Fibroblast of the aortic adventitia (primary cell): ENCODE measurements around the gene MYBPH. TPM values are rescaled to one million over a fixed set of nuclear protein-coding genes. Genes with fewer than 3 reads are reported as not detected.

Experiments
- DNase-seq: peaks from one replicate; pipeline ENCODE4 v3.0.0-alpha.2; 2010; ENCODE audit warnings: low read depth
- H3K4me3 ChIP-seq: 2 replicates; pipeline ENCODE4 v1.5.1; 2011; ENCODE audit warnings: low read depth, mild to moderate bottlenecking, control low read depth, low read length, moderate library complexity
- CTCF ChIP-seq: IDR thresholded peaks from 2 replicates; pipeline ENCODE4 v1.5.1; 2011; ENCODE audit warnings: mild to moderate bottlenecking, low read length, control low read depth, inconsistent platforms; ENCODE audit not compliant: insufficient read depth
- total RNA-seq: library from RNA; depleted of rRNA; stranded (reverse); fragments of >200 nt; gene quantifications from 2 replicates; pipeline ENCODE4 v1.2.3, GENCODE V29; 2012; ENCODE audit warnings: low replicate concordance

Gene MYBPH
- total RNA-seq, 1 donor, result not detected

GRCh38 chr1:203149188-203149840, 26.3 kb downstream of the MYBPH start:
- TF ChIP-seq CTCF, result no peak
- no peak for DNase-seq
- H3K4me3 ChIP-seq, result no peak overlapping the region

GRCh38 chr1:203148579-203148978, 27.0 kb downstream of the MYBPH start:
- no peak overlapping the region for H3K4me3 ChIP-seq
- no peak for TF ChIP-seq CTCF
- no peak for DNase-seq

GRCh38 chr1:203148127-203148526, 27.5 kb downstream of the MYBPH start:
- no peak for DNase-seq
- peak; percentile 32 for TF ChIP-seq CTCF
- H3K4me3 ChIP-seq, result no peak overlapping the region

- no peak for TF ChIP-seq CTCF
- H3K4me3 ChIP-seq, result no peak overlapping the region
- no peak for DNase-seq
These were observed 28.2 kb downstream of the MYBPH start for GRCh38 chr1:203147376-203147775.

GRCh38 chr1:203146537-203146936, 29.1 kb downstream of the MYBPH start:
- no peak for DNase-seq
- no peak for TF ChIP-seq CTCF
- no peak overlapping the region for H3K4me3 ChIP-seq

- no peak for TF ChIP-seq CTCF
- H3K4me3 ChIP-seq, result no peak overlapping the region
- DNase-seq, result no peak
These were observed 29.6 kb downstream of the MYBPH start for GRCh38 chr1:203146042-203146369.
